IMR-90 (cell line): Measurements from ENCODE around the gene PDZD2. TPM values are rescaled to one million over a fixed set of nuclear protein-coding genes. Genes with fewer than 3 reads are reported as not detected.

Source experiments
- ATAC-seq: fragments of 200-7000 bp; cut with Tn5 transposase; 2 replicates; pipeline ENCODE4 v1.9.1; 2020; ENCODE audit warnings: low read depth, mild to moderate bottlenecking, moderate library complexity
- BruUV-seq: library from RNA; stranded (reverse); fragments of 400-500 nt; replicated peaks from 2 replicates; lab custom pipeline; 2021; lab: Mats Ljungman, UMichigan
- CTCF ChIA-PET: fragments of 300-600 bp; formaldehyde crosslinking; extraction: SDS; loops from one replicate; lab custom pipeline; 2021; ENCODE audit warnings: antibody characterized with exemption; lab: Yijun Ruan, JAX
- POLR2A ChIA-PET: fragments of 300-600 bp; sonication (Branson Sonifier 250); formaldehyde crosslinking; loops from one replicate; lab custom pipeline; 2022; ENCODE audit warnings: antibody characterized with exemption; ENCODE audit not compliant: unreplicated experiment; lab: Charles Lee
- DNase-seq: peaks from one replicate; pipeline ENCODE4 v3.0.0; 2013
- H2AFZ ChIP-seq: replicated peaks from 2 replicates; pipeline ENCODE3; 2013; ENCODE audit warnings: low read length, mild to moderate bottlenecking; ENCODE audit not compliant: poor library complexity
- H2AK5ac ChIP-seq: 2 replicates; pipeline ENCODE4 v1.6.1; 2013; ENCODE audit warnings: low read depth, low read length, inconsistent platforms
- H2AK9ac ChIP-seq: replicated peaks from 2 replicates; pipeline ENCODE3; 2013; ENCODE audit warnings: mild to moderate bottlenecking, low read depth, low read length, moderate library complexity; ENCODE audit not compliant: poor library complexity
- H2BK120ac ChIP-seq: 2 replicates; pipeline ENCODE4 v1.6.1; 2013; ENCODE audit warnings: low read depth, low read length, inconsistent platforms
- H2BK15ac ChIP-seq: 3 replicates; pipeline ENCODE4 v1.6.1; 2013; ENCODE audit warnings: low read depth, low read length, inconsistent platforms
- H2BK20ac ChIP-seq: 2 replicates; pipeline ENCODE4 v1.6.1; 2013; ENCODE audit warnings: low read depth, mild to moderate bottlenecking, inconsistent platforms, low read length, moderate library complexity
- H2BK5ac ChIP-seq: 2 replicates; pipeline ENCODE4 v1.6.1; 2013; ENCODE audit warnings: mild to moderate bottlenecking, low read depth, low read length, inconsistent platforms; ENCODE audit not compliant: poor library complexity, severe bottlenecking
- H3K14ac ChIP-seq: replicated peaks from 2 replicates; pipeline ENCODE4 v1.6.1; 2013; ENCODE audit warnings: low read depth, low read length, inconsistent platforms
- H3K18ac ChIP-seq: 2 replicates; pipeline ENCODE4 v1.6.1; 2013; ENCODE audit warnings: low read depth, low read length, control low read depth
- H3K23ac ChIP-seq: 2 replicates; pipeline ENCODE4 v1.6.1; 2013; ENCODE audit warnings: low read depth, low read length, inconsistent platforms
- H3K27ac ChIP-seq: 2 replicates; pipeline ENCODE4 v1.5.1; 2013; ENCODE audit warnings: mild to moderate bottlenecking, control low read depth, low read length; ENCODE audit not compliant: insufficient read depth
- H3K27me3 ChIP-seq: 2 replicates; pipeline ENCODE4 v1.6.1; 2013; ENCODE audit warnings: low read length; ENCODE audit not compliant: control insufficient read depth, insufficient read depth
- H3K36me3 ChIP-seq: 2 replicates; pipeline ENCODE4 v1.6.1; 2013; ENCODE audit warnings: low read length, mixed read lengths; ENCODE audit not compliant: control insufficient read depth, insufficient read depth
- H3K4ac ChIP-seq: 2 replicates; pipeline ENCODE4 v1.6.1; 2013; ENCODE audit warnings: low read depth, low read length, inconsistent platforms
- H3K4me1 ChIP-seq: 2 replicates; pipeline ENCODE4 v1.6.1; 2013; ENCODE audit warnings: low read length, mixed read lengths; ENCODE audit not compliant: control insufficient read depth, insufficient read depth
- H3K4me2 ChIP-seq: 2 replicates; pipeline ENCODE4 v1.6.1; 2013; ENCODE audit warnings: low read depth, mild to moderate bottlenecking, control low read depth, low read length, moderate library complexity
- H3K4me3 ChIP-seq: 2 replicates; pipeline ENCODE4 v1.5.1; 2013; ENCODE audit warnings: low read depth, mild to moderate bottlenecking, control low read depth, low read length, moderate library complexity; ENCODE audit not compliant: insufficient read depth
- H3K56ac ChIP-seq: 2 replicates; pipeline ENCODE4 v1.6.1; 2013; ENCODE audit warnings: low read length, inconsistent platforms; ENCODE audit not compliant: insufficient read depth; ENCODE audit errors: extremely low read depth
- H3K79me1 ChIP-seq, 2 experiments: 2 replicates each; pipeline ENCODE4 v1.6.1; 2013; ENCODE audit warnings: low read length in 2 of 2, inconsistent platforms in 1 of 2, low read depth in 1 of 2
- H3K9ac ChIP-seq: 2 replicates; pipeline ENCODE4 v1.6.1; 2013; ENCODE audit warnings: low read depth, low read length, control low read depth
- H3K9me1 ChIP-seq: 2 replicates; pipeline ENCODE4 v1.6.1; 2013; ENCODE audit warnings: low read length, inconsistent platforms; ENCODE audit not compliant: insufficient read depth
- H3K9me3 ChIP-seq: 2 replicates; pipeline ENCODE4 v1.6.1; 2013; ENCODE audit warnings: low read length; ENCODE audit not compliant: control insufficient read depth, insufficient read depth
- H4K20me1 ChIP-seq: 2 replicates; pipeline ENCODE4 v1.6.1; 2013; ENCODE audit warnings: low read length, inconsistent platforms; ENCODE audit not compliant: insufficient read depth
- H4K5ac ChIP-seq: 2 replicates; pipeline ENCODE4 v1.6.1; 2013; ENCODE audit warnings: mild to moderate bottlenecking, low read depth, low read length, control low read depth
- H4K8ac ChIP-seq, 2 experiments: 2 replicates each; pipeline ENCODE4 v1.6.1; 2013; ENCODE audit warnings: low read depth in 2 of 2, low read length in 2 of 2, control low read depth in 1 of 2, inconsistent platforms in 1 of 2
- H4K91ac ChIP-seq: 2 replicates; pipeline ENCODE4 v1.6.1; 2013; ENCODE audit warnings: low read depth, low read length, inconsistent platforms; ENCODE audit not compliant: insufficient read depth
- BHLHE40 ChIP-seq: fragments of 150-350 bp; IDR thresholded peaks from 2 replicates; pipeline ENCODE4 v1.6.1; 2016; ENCODE audit warnings: mild to moderate bottlenecking, low read depth, low read length
- CEBPB ChIP-seq: IDR thresholded peaks from 2 replicates; pipeline ENCODE4 v1.6.1; 2012; ENCODE audit warnings: low read depth, low read length, improper control_type of control experiment
- CHD1 ChIP-seq: IDR thresholded peaks from 2 replicates; pipeline ENCODE4 v1.6.1; 2012; ENCODE audit warnings: low read depth, low read length, improper control_type of control experiment
- CTCF ChIP-seq: conservative IDR thresholded peaks from 2 replicates; pipeline ENCODE4 v1.5.1; 2012; ENCODE audit warnings: mild to moderate bottlenecking, low read depth, low read length, improper control_type of control experiment
- FOS ChIP-seq: fragments of 150-350 bp; IDR thresholded peaks from 2 replicates; pipeline ENCODE4 v1.6.1; 2016; ENCODE audit warnings: low read depth, low read length
- MAFK ChIP-seq: IDR thresholded peaks from 2 replicates; pipeline ENCODE4 v1.6.1; 2012; ENCODE audit warnings: low read depth, low read length, improper control_type of control experiment
- MAZ ChIP-seq: IDR thresholded peaks from 2 replicates; pipeline ENCODE4 v1.6.1; 2012; ENCODE audit warnings: low read depth, mild to moderate bottlenecking, low read length, improper control_type of control experiment, moderate library complexity, borderline replicate concordance
- MXI1 ChIP-seq: IDR thresholded peaks from 2 replicates; pipeline ENCODE4 v1.6.1; 2012; ENCODE audit warnings: low read depth, mild to moderate bottlenecking, low read length, moderate library complexity, borderline replicate concordance
- NFE2L2 ChIP-seq: fragments of 150-350 bp; IDR thresholded peaks from 2 replicates; pipeline ENCODE4 v1.6.1; 2016; ENCODE audit warnings: low read depth, mild to moderate bottlenecking, low read length
- POLR2A ChIP-seq: IDR thresholded peaks from 2 replicates; pipeline ENCODE4 v1.6.1; 2012; ENCODE audit warnings: mild to moderate bottlenecking, low read depth, low read length
- RAD21 ChIP-seq: IDR thresholded peaks from 2 replicates; pipeline ENCODE4 v1.6.1; 2012; ENCODE audit warnings: low read length, improper control_type of control experiment
- RCOR1 ChIP-seq: IDR thresholded peaks from 2 replicates; pipeline ENCODE4 v1.6.1; 2012; ENCODE audit warnings: mild to moderate bottlenecking, low read length, improper control_type of control experiment; ENCODE audit not compliant: insufficient replicate concordance
- RFX5 ChIP-seq: IDR thresholded peaks from 2 replicates; pipeline ENCODE4 v1.8.0; 2012; ENCODE audit warnings: low read depth, mild to moderate bottlenecking, low read length, moderate library complexity
- SMC3 ChIP-seq: fragments of 150-350 bp; IDR thresholded peaks from 2 replicates; pipeline ENCODE4 v1.6.1; 2016; ENCODE audit warnings: low read depth, mild to moderate bottlenecking, antibody characterized with exemption, low read length, moderate library complexity
- USF2 ChIP-seq: fragments of 150-350 bp; IDR thresholded peaks from 2 replicates; pipeline ENCODE4 v1.6.1; 2017; ENCODE audit warnings: mild to moderate bottlenecking, antibody characterized with exemption, low read length, low read depth
- WGBS, 2 experiments: methylation state at CpG; one replicate each; pipeline versions ENCODE4 v1.1.5 to v1.1.7; 2013; ENCODE audit warnings: missing lambda C conversion rate in 2 of 2; ENCODE audit not compliant: insufficient read length in 1 of 2; ENCODE audit errors: extremely low coverage in 2 of 2; 5-methylcytosine and 5-hydroxymethylcytosine counted together
- dilution Hi-C: fragments of 300-500 bp; cut with HindIII; formaldehyde crosslinking; loops from one replicate; pipeline ENCODE4 v1.14.3; 2018; ENCODE audit warnings: low sequenced_read_pairs; ENCODE audit not compliant: unreplicated experiment
- in situ Hi-C: fragments of 300-500 bp; cut with MboI; formaldehyde crosslinking; loops from 3 replicates; pipeline ENCODE4 v1.14.3; 2019; ENCODE audit warnings: low sequenced_read_pairs, inconsistent platforms, mixed read lengths
- intact Hi-C: fragments of 100-400 bp; cut with micrococcal nuclease; formaldehyde crosslinking; loops from 2 replicates; pipeline ENCODE4 v1.10.0; 2022
- polyA plus RNA-seq, 3 experiments: library from polyadenylated mRNA; depleted of rRNA; stranded (reverse); fragments of >200 nt; gene quantifications; 2 replicates each; pipeline ENCODE4 v1.2.3, GENCODE V29; 2012; ENCODE audit warnings: low replicate concordance in 1 of 3
- total RNA-seq: library from RNA; depleted of rRNA; stranded (reverse); fragments of >200 nt; gene quantifications from 2 replicates; pipeline ENCODE4 v1.2.3, GENCODE V29; 2012
- TF ChIP-seq, protein P1 (sequence below): fragments of 150-350 bp; IDR thresholded peaks from 2 replicates; pipeline ENCODE4 v1.6.1; 2016; ENCODE audit warnings: low read depth, mild to moderate bottlenecking, low read length, moderate library complexity, borderline replicate concordance

Gene PDZD2
- total and polyA plus RNA-seq, 2 of the 4 experiments (the other 2 are of a cell fraction), result under 0.01 to 0.02 TPM

- TF ChIP-seq POLR2A, result no peak
- no peak for TF ChIP-seq CEBPB
- TF ChIP-seq MXI1, result no peak
- TF ChIP-seq SMC3, result no peak
- TF ChIP-seq CTCF, result no peak
- no peak for TF ChIP-seq RAD21
- no peak for TF ChIP-seq MAFK
- TF ChIP-seq NFE2L2, result no peak
- no peak for TF ChIP-seq CHD1
- TF ChIP-seq MAZ, result no peak
- TF ChIP-seq RCOR1, result no peak
- TF ChIP-seq, protein P1, sequence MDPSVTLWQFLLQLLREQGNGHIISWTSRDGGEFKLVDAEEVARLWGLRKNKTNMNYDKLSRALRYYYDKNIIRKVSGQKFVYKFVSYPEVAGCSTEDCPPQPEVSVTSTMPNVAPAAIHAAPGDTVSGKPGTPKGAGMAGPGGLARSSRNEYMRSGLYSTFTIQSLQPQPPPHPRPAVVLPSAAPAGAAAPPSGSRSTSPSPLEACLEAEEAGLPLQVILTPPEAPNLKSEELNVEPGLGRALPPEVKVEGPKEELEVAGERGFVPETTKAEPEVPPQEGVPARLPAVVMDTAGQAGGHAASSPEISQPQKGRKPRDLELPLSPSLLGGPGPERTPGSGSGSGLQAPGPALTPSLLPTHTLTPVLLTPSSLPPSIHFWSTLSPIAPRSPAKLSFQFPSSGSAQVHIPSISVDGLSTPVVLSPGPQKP, result no peak
- no peak for TF ChIP-seq FOS
- TF ChIP-seq RFX5, result no peak
- no peak for TF ChIP-seq BHLHE40
- TF ChIP-seq USF2, result no peak
- Histone ChIP-seq H2BK20ac (no peak overlapping the region), H3K9me3 (no peaks in the 10 kb centered on the region), H4K20me1 (no peaks in the 10 kb centered on the region), H3K23ac (no peak overlapping the region), H2BK15ac (no peak overlapping the region), H3K4ac (no peak overlapping the region), H2BK5ac (no peak overlapping the region), H2AK5ac (no peak overlapping the region), H3K9ac (no peak overlapping the region), H3K9me1 (no peaks in the 10 kb centered on the region; the same call in 1 of the 2 replicates), H3K4me1 (no peaks in the 10 kb centered on the region; the same call in 1 of the 2 replicates), H3K27ac (no peak overlapping the region), H3K18ac (no peak overlapping the region), H3K14ac (no peak overlapping the region), H3K36me3 (no peaks in the 10 kb centered on the region), H3K4me3 (no peak overlapping the region), H4K5ac (no peak overlapping the region), H3K56ac (no peak overlapping the region), H4K91ac (no peak overlapping the region), H2BK120ac (no peak overlapping the region), H2AFZ (no peak overlapping the region), H3K79me1 (no peaks in the 10 kb centered on the region), H3K4me2 (no peak overlapping the region), H2AK9ac (no peak overlapping the region), H3K27me3 (peaks cover 47% of the 10 kb centered on the region), H4K8ac (no peak overlapping the region)
- DNase-seq (no peak), ATAC-seq (no peak)
- dilution Hi-C loops (no loop called here), intact Hi-C loops (no loop called here), in situ Hi-C loops (no loop called here)
- CTCF ChIA-PET, result no interaction called here
- POLR2A ChIA-PET, result no interaction called here
- no TSS peak for BruUV-seq
- WGBS, 2 experiments, result no CpG with 5 or more reads among the region's 4 CpGs
These were observed 408.1 kb downstream of the PDZD2 start for GRCh38 chr5:32047056-32047455.
